ENCODE data around the gene DOK1.
"Not testable (repeated sequence)": the region's sequence is repeated elsewhere in the genome, so short reads cannot be mapped to it uniquely, and the experiment has no call there.

The DOK1 gene

GRCh38 chr2:74548900-74549826 lies 5.4 kb upstream of the DOK1 start:
- no peak for DNase-seq

GRCh38 chr2:74550231-74550630 lies 4.3 kb upstream of the DOK1 start:
- DNase-seq = no peak

GRCh38 chr2:74551530-74551929 lies 3.0 kb upstream of the DOK1 start:
- DNase-seq = no peak

GRCh38 chr2:74551942-74552913 lies 2.3 kb upstream of the DOK1 start:
- DNase-seq = no peak

- no peak for DNase-seq
Measured at GRCh38 chr2:74552914-74553811, 1.4 kb upstream of the DOK1 start.

- DNase-seq = peak; percentile 28 to 30
Measured at GRCh38 chr2:74554820-74555531, 456 bp downstream of the DOK1 start.

GRCh38 chr2:74555610-74556103 lies 1.1 kb downstream of the DOK1 start:
- no peak for DNase-seq

GRCh38 chr2:74556159-74556558 lies 1.6 kb downstream of the DOK1 start:
- DNase-seq = no peak

- no peak for DNase-seq
Measured at GRCh38 chr2:74556831-74557370, 2.4 kb downstream of the DOK1 start.

- DNase-seq = no peak
Measured at GRCh38 chr2:74558284-74559230, 4.0 kb downstream of the DOK1 start.

- no peak for DNase-seq
Measured at GRCh38 chr2:74559912-74560311, 5.4 kb downstream of the DOK1 start.

GRCh38 chr2:74560591-74560990 lies 6.1 kb downstream of the DOK1 start:
- DNase-seq = no peak

GRCh38 chr2:74561022-74561421 lies 6.5 kb downstream of the DOK1 start:
- not testable (repeated sequence) for DNase-seq

- DNase-seq = no peak
Measured at GRCh38 chr2:74562126-74562775, 7.7 kb downstream of the DOK1 start.

- DNase-seq = no peak
Measured at GRCh38 chr2:74564222-74564621, 9.7 kb downstream of the DOK1 start.

- no peak for DNase-seq
Measured at GRCh38 chr2:74566076-74566753, 11.7 kb downstream of the DOK1 start.

- no peak for DNase-seq
Measured at GRCh38 chr2:74566754-74567085, 12.2 kb downstream of the DOK1 start.

GRCh38 chr2:74567881-74568280 lies 13.4 kb downstream of the DOK1 start:
- DNase-seq = no peak

- DNase-seq = no peak
Measured at GRCh38 chr2:74569686-74570085, 15.2 kb downstream of the DOK1 start.

All from activated CD4-positive, alpha-beta T cell treated with anti-CD3 and anti-CD28 coated beads, Interleukin-2, amount 50 U/mL, for 4 hours (primary cell).